T-cell (primary cell): ENCODE data around the gene MYBPC3. TPM values are rescaled to one million over a fixed set of nuclear protein-coding genes. Genes with fewer than 3 reads are reported as not detected.

ENCODE experiments used
- total RNA-seq, 35 experiments: library from RNA in 6 of 35; stranded (reverse) in 6 of 35; fragments of 120-200 nt in 1 of 35; gene quantifications; one replicate each; pipeline versions ENCODE4 v1.2.1 to v1.2.4 and lab custom pipeline; 2013 to 2026

MYBPC3 gene
- total RNA-seq, 5 donors from 2014 or later (not counting 1 experiment from before 2014, with no cell fraction given), result not detected

Other genes starting within 250 kb of the MYBPC3 start
- gene ARFGAP2, start 175.8 kb downstream of the MYBPC3 start, total RNA-seq, result 100 to 1,000 TPM; 145 to 188 (median 160) TPM
- gene PACSIN3, start 166.3 kb downstream of the MYBPC3 start, total RNA-seq, result 1 to 10 TPM in 3 of 5 donors, under 1 TPM in 1, not detected in 1; 0.49 to 1.9 (median 1.4) TPM
- gene DDB2, start 137.7 kb downstream of the MYBPC3 start, total RNA-seq, result 100 to 1,000 TPM in 3 of 5 donors, 10 to 100 TPM in 2; 55.0 to 136 (median 123) TPM
- gene ACP2, start 103.9 kb downstream of the MYBPC3 start, total RNA-seq, result 10 to 100 TPM; 16.2 to 26.8 (median 21.9) TPM
- gene NR1H3, start 94.7 kb downstream of the MYBPC3 start, total RNA-seq, result 10 to 100 TPM in 3 of 5 donors, 1 to 10 TPM in 2; 3.6 to 16.7 (median 11.7) TPM
- 100 to 1,000 TPM; 116 to 189 (median 124) TPM for gene MADD, start 82.6 kb downstream of the MYBPC3 start, total RNA-seq
- 1 to 10 TPM; 1.8 to 5.8 (median 2.1) TPM for gene SPI1, start 25.8 kb upstream of the MYBPC3 start, total RNA-seq
- 10 to 100 TPM; 45.6 to 67.0 (median 65.2) TPM for gene SLC39A13, start 55.9 kb upstream of the MYBPC3 start, total RNA-seq
- 10 to 100 TPM; 48.6 to 64.4 (median 55.0) TPM for gene PSMC3, start 73.7 kb upstream of the MYBPC3 start, total RNA-seq
- gene RAPSN, start 96.4 kb upstream of the MYBPC3 start, total RNA-seq, result 1 to 10 TPM; 1.1 to 3.4 (median 1.4) TPM
- 100 to 1,000 TPM; 109 to 124 (median 123) TPM for gene CELF1, start 200.4 kb upstream of the MYBPC3 start, total RNA-seq
- 10 to 100 TPM; 14.9 to 25.3 (median 25.0) TPM for gene PTPMT1, start 212.9 kb upstream of the MYBPC3 start, total RNA-seq
- gene KBTBD4, start 226.3 kb upstream of the MYBPC3 start, total RNA-seq, result 10 to 100 TPM; 19.1 to 23.6 (median 21.6) TPM
- 100 to 1,000 TPM in 1 of 5 donors, 10 to 100 TPM in 4; 69.1 to 105 (median 76.1) TPM for gene NDUFS3, start 226.4 kb upstream of the MYBPC3 start, total RNA-seq
- gene FAM180B, start 234.0 kb upstream of the MYBPC3 start, total RNA-seq, result under 1 TPM in 3 of 5 donors, not detected in 2; 0.20 to 0.51 (median 0.28) TPM
- 1 to 10 TPM in 3 of 5 donors, under 1 TPM in 2; 0.53 to 2.0 (median 1.5) TPM for gene C1QTNF4, start 241.7 kb upstream of the MYBPC3 start, total RNA-seq